Stimulated activated CD4-positive, alpha-beta T cell treated with anti-CD3 and anti-CD28 coated beads, TNF-alpha, amount 100 ng/mL, for 48 hours (primary cell): ENCODE data around the gene MTF2.

ENCODE experiments used
- DNase-seq, 3 donors: peaks; one replicate each; pipeline ENCODE4 v3.0.0-alpha.2; 2020; ENCODE audit warnings: low read depth in 3 of 3

The MTF2 gene

GRCh38 chr1:93082313-93082712, 3.2 kb downstream of the MTF2 start:
- no peak for DNase-seq

DNA sequence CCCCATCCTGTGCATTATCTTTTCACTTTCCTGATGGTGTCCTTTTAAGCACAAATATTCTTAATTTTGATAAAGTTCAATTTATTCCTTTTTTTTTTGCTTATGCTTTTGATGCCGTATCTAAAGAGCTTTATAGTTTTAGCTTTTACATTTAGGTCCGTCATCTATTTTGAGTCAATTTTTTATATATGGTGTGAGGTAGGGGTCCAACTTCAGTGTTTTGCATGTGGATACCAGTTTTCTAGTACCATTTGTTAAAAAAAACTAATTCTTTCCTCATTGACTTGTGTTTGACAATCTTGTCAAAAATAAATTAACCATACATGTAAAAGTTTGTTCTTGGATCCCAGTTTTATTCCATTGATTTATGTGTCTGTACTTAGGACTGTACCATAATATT, 4.9 kb downstream of the MTF2 start:
- DNase-seq = no peak

DNA sequence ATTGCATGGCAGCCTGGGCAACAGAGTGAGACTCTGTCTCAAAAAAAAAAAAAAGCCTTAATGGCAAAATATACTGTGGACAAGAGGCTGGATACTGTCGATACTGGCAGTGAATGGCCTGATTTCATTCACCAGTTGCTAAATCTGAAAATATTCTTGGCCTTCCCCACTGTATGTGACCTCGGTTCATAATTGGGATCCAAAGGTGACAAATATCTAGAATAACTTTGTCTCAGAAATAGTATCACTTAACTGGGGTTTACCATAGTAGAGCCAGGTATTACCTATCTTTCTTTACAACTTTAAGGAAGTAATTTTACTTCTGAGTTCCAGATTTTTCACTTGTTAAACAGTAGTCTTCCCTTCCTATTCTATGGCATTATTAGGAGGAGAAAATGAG, 8.4 kb downstream of the MTF2 start:
- DNase-seq = no peak

DNA sequence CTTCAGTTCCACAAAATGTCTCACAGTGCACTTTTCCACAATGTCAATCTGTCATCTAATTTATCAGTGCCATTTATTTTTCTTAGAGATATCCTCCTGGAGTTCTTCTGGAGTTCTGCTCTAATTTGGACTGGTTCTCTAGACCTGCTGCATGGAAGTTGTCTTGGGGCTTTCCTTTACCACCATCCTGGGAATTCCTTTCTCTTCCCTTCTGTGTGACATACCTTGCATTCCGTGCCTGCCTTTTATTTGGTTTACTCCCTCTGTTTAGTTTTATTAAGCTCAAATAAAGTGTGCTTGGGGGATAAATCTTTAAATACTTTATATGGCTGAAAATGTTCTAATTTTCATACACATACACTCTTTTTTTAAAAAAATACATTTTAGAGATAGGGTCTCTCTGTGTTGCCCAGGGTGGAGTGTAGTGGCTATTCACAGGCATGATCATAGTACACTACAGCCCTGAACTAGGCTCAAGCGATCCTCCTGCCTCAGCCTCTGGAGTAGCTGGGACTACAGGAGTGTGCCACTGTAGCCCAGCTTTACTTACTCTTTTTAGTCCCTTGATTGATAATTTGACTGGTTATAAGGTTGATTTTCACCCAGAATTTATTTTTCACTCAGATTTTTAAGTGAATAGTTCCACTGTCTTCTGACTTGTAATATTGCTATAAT, 14.4 kb downstream of the MTF2 start:
- DNase-seq = no peak

DNA sequence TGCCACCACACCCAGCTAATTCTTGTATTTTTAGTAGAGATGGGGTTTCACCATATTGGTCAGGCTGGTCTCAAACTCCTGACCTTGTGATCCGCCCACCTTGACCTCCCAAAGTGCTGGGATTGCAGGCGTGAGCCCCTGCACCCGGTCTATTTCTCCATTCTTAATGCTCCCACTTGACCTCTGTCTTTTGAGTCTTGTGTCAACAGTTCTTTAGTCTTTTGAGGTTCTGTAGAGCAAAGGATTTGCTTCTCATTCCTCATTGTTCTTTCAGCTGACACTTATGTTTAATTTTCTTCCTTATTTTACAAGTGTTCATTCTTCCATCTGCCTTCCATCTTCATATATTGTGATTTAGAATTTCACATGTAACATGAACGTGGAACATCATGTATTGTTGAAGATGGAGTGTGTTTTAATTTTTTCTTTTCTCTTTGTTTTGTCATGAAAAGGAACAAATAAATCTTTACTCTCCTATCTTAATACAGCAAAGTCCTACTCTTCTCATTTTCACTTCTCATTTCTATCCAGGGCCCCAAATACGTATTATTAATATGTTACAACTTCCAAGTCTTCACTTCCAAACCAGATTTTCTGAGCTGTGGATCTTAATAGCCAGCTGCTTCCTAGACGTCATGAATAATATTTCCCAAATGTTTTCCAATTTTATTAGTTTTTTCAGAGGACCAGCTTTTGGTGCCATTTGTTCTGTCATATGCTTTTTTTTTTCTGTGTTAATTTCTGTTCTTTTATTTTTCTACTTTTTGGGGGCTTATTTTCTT, 16.9 kb downstream of the MTF2 start:
- no peak for DNase-seq

GRCh38 chr1:93102142-93102541, 23.1 kb downstream of the MTF2 start:
- no peak for DNase-seq

- DNase-seq = no peak
Observed at GRCh38 chr1:93106226-93106625, 27.1 kb downstream of the MTF2 start.

- no peak for DNase-seq
Observed at GRCh38 chr1:93107395-93107794, 28.3 kb downstream of the MTF2 start.

DNA sequence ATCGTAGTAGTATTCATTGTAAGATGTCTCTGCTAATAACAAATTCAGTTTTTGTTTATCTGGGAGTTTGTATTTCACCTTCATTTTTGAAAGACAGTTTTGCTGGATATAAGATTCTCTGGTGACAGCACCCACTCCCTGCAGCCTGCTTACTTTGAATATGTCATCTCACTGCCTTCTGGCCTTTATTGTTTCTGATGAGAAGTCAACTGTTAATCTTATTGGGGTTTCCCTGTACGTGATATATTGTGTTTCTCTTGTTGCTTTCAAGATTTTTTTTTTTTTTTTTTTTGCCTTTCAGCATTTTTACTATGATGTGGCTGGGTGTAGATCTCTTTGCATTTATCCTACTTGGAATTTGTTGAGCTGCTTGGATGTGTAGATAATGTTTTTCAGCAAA, 29.3 kb downstream of the MTF2 start:
- no peak for DNase-seq

- no peak for DNase-seq
Observed at GRCh38 chr1:93109578-93109977, 30.5 kb downstream of the MTF2 start.

- no peak for DNase-seq
Observed at GRCh38 chr1:93111065-93111464, 32.0 kb downstream of the MTF2 start.

GRCh38 chr1:93111561-93111960, 32.5 kb downstream of the MTF2 start:
- DNase-seq = no peak

DNA sequence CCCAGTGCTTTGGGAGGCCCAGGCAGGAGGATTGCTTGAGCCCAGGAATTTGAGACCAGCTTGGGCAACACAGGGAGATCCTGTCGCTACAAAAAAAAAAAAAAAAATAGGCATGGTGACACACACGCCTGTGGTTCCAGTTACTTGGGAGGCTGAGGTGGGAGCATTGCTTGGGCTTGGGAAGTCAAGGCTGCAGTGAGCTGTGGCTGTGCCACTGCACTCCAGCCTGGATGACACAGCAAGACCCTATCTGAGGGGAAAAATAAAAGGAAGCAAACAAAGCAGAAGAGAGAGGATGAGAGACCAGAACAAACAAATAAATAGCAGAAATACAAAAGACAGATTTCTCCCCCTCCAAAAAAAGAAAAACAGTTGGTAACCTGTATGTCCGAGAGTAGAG, 34.0 kb downstream of the MTF2 start:
- no peak for DNase-seq

GRCh38 chr1:93114391-93114790, 35.3 kb downstream of the MTF2 start:
- no peak for DNase-seq

- no peak for DNase-seq
Observed at GRCh38 chr1:93120614-93121013, 41.5 kb downstream of the MTF2 start.

DNA sequence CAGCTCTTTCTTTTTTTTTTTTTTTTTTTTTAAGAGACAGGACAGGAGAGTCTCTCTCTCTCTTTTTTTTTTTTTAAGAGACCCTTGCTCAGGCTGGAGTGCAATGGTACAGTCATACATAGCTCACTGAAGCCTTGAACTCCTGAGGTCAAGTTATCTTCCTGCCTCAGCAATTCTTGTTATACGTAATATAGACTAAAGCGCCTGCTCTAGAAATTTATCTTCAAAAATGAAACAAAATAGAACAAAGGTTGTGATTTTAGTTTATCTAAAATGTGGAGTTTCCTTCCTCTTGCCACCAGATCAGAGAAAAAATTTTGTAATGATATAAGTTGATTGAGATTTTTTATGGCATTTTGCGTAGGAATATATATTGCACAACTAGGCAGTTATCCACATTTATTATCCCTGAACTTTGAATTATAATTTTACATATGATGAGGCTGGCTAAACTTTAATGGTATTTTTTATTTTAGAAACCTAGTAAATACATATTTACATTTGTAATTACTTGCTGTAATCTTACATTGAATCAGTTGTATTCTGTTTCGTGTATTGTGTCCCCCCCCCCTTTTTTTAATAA, 44.2 kb downstream of the MTF2 start:
- DNase-seq = no peak

DNA sequence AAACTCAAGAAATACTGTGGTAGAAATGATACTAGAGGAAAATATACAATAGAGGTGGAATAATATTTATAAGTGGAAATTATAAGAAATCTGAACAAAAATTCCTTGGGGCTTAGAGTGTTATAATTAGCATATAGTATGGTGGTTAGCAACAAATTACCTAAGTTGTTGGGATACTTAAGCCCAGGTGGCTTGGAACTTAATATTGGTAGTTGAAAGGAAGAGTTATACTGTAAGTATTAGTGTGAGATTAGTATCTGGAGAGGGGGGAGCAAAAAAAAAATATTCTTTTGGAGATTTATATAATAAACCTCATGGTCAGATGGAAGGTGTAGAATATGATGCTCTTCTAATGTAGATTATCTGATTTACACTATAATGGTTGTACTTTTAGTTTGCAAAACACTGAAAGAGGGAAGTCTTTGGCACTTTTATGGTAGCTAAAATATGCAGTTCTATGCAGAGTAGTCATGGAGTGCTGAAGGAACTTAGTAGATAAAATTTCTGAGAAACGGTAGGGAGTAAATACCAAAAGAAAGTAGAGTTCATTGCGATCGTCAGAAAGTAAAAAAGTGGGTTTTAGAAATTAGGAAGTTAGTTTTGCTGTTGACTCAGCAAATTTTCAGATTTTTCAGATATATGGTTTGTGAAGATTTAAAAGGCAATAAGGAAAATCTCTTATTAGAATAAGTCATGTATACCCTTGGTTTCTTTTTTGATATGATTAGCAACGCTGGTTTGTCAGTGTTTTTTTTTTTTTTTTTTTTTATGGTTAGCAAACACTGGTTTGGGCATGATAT, 45.7 kb downstream of the MTF2 start:
- DNase-seq = no peak

DNA sequence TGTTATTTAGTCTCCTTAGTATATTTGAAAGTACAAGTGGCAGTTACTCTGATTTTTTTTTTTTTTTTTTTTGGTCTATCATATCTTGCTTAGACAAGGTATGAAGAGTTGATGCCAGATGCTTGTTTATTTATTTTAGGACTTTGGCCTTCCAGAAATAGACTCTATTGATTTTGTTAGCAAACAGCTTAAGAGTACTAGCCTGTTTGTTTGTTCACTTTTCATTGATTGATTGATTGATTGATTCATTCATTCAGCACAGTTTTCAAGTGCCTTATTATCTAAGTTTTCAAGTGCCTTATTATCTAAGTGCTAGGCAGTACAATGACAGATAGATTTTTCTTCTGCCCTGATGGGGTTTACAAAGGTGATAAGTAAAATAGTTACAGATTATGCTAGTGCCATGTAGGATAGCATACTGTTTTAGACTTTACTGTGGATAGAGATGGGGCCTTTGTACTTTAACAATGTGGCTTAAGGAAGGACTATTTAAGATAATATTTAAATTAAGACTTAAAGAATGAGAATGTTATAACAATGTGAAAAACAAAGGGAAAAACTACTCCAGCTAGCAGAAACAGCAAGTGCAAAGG, 50.5 kb downstream of the MTF2 start:
- no peak for DNase-seq

DNA sequence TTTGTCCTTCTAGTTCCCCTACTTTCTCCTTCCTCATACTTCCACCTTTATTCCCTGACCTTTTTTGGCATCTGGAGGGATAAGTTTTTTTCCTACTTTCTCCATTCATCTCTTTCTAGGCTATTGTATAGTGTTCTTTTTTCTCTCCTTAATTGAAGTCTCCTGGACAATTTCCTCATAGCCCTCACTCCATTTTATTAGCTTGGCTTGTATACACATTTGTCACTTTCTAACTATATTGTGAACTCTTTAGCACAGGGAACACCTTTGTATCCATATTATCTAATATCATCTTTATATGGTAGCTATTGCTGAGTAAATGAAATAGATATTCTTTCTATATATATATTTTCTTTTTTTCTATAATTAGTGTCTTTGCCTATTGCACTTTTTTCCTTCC, 53.6 kb downstream of the MTF2 start:
- no peak for DNase-seq

- no peak for DNase-seq
Observed at GRCh38 chr1:93136445-93136844, 57.4 kb downstream of the MTF2 start.

GRCh38 chr1:93137604-93138292, 58.7 kb downstream of the MTF2 start:
- DNase-seq = no peak
